Measurements from ENCODE around the gene S100A4. TPM values are rescaled to one million over a fixed set of nuclear protein-coding genes. Genes with fewer than 3 reads are reported as not detected.

Gene S100A4
- polyA plus RNA-seq, 1 donor from 2014 or later, result not detected

DNA sequence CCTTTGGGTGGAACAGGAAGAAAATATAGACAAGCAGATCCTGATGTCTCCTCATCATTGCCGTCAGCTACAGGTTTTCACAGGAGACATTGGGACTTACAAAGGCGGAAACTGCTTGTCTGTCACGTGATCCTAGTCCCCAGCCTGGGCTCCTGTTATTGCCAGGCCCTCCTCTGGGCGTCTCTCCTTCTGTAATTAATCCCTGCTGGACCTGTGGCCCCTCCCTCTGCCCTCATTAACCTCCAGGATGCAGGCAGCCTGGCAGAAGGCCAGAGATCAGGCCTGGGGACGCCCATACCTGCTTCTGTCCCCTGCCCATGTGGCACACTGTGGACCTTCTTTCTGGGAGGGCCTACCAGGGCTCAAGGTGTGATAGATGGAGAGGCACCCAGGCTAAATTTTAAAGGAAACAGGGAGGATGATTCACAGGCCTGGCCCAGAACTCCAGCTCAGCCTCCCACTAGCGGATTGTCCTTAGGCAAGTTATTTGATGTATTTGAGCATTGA lies 7.2 kb downstream of the S100A4 start:
- Histone ChIP-seq H3K9ac (ENCODE audit: low read length) (no peak overlapping the region), H3K27ac (ENCODE audit: low read length) (no peak overlapping the region), H3F3A (ENCODE audit: insufficient read depth, low read length, poor library complexity, severe bottlenecking) (no peaks in the 10 kb centered on the region), H3K79me2 (replicated peaks; ENCODE audit: insufficient read depth, low read length) (no peaks in the 10 kb centered on the region), H3K4me2 (ENCODE audit: low read length) (no peak overlapping the region), H2AFZ (ENCODE audit: low read depth, low read length) (no peak overlapping the region), H3K9me3 (ENCODE audit: low read length) (no peaks in the 10 kb centered on the region), H3K36me3 (ENCODE audit: insufficient read depth, low read length) (no peaks in the 10 kb centered on the region), H3K27me3 (ENCODE audit: insufficient read depth, low read depth, low read length) (peaks cover 5% of the 10 kb centered on the region), H3K9me2 (ENCODE audit: insufficient read depth, low read length) (no peaks in the 10 kb centered on the region), H4K20me1 (ENCODE audit: insufficient read depth) (no peaks in the 10 kb centered on the region), H3K4me3 (ENCODE audit: low read length) (no peak overlapping the region)
- TF ChIP-seq MXI1 (conservative IDR thresholded peaks at IDR 0.05; ENCODE audit: poor library complexity, severe bottlenecking), result no peak
- no peak for TF ChIP-seq EP300 (conservative IDR thresholded peaks at IDR 0.05; ENCODE audit: poor library complexity, severe bottlenecking)

GRCh38 chr1:153537376-153537730 lies 8.3 kb downstream of the S100A4 start:
- H4K20me1 ChIP-seq (ENCODE audit: insufficient read depth), result no peaks in the 10 kb centered on the region
- no peaks in the 10 kb centered on the region for H3K79me2 ChIP-seq (replicated peaks; ENCODE audit: insufficient read depth, low read length)
- no peaks in the 10 kb centered on the region for H3F3A ChIP-seq (ENCODE audit: insufficient read depth, low read length, poor library complexity, severe bottlenecking)
- no peaks in the 10 kb centered on the region for H3K36me3 ChIP-seq (ENCODE audit: insufficient read depth, low read length)
- H3K9me2 ChIP-seq (ENCODE audit: insufficient read depth, low read length), result no peaks in the 10 kb centered on the region
- no peaks in the 10 kb centered on the region for H3K9me3 ChIP-seq (ENCODE audit: low read length)
- H3K4me3 ChIP-seq (ENCODE audit: low read length), result no peak overlapping the region
- H3K9ac ChIP-seq (ENCODE audit: low read length), result no peak overlapping the region
- no peak overlapping the region for H3K4me2 ChIP-seq (ENCODE audit: low read length)
- peaks cover 5% of the 10 kb centered on the region for H3K27me3 ChIP-seq (ENCODE audit: insufficient read depth, low read depth, low read length)
- H3K27ac ChIP-seq (ENCODE audit: low read length), result no peak overlapping the region
- no peak overlapping the region for H2AFZ ChIP-seq (ENCODE audit: low read depth, low read length)
- TF ChIP-seq MXI1 (conservative IDR thresholded peaks at IDR 0.05; ENCODE audit: poor library complexity, severe bottlenecking) (no peak), EZH2 (IDR thresholded peaks at IDR 0.05; ENCODE audit: borderline replicate concordance, insufficient read depth, low read length, poor library complexity, severe bottlenecking) (no peak), REST (IDR thresholded peaks at IDR 0.05; ENCODE audit: borderline replicate concordance) (no peak), TAF1 (IDR thresholded peaks at IDR 0.05; ENCODE audit: low read depth) (no peak), RAD21 (conservative IDR thresholded peaks at IDR 0.05) (no peak), POLR2AphosphoS5 (IDR thresholded peaks at IDR 0.05) (no peak), EP300 (conservative IDR thresholded peaks at IDR 0.05; ENCODE audit: poor library complexity, severe bottlenecking) (no peak), SMC3 (conservative IDR thresholded peaks at IDR 0.05; ENCODE audit: poor library complexity) (no peak)
- TF ChIP-seq, protein P1, sequence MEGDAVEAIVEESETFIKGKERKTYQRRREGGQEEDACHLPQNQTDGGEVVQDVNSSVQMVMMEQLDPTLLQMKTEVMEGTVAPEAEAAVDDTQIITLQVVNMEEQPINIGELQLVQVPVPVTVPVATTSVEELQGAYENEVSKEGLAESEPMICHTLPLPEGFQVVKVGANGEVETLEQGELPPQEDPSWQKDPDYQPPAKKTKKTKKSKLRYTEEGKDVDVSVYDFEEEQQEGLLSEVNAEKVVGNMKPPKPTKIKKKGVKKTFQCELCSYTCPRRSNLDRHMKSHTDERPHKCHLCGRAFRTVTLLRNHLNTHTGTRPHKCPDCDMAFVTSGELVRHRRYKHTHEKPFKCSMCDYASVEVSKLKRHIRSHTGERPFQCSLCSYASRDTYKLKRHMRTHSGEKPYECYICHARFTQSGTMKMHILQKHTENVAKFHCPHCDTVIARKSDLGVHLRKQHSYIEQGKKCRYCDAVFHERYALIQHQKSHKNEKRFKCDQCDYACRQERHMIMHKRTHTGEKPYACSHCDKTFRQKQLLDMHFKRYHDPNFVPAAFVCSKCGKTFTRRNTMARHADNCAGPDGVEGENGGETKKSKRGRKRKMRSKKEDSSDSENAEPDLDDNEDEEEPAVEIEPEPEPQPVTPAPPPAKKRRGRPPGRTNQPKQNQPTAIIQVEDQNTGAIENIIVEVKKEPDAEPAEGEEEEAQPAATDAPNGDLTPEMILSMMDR (IDR thresholded peaks at IDR 0.05; ENCODE audit: poor library complexity, severe bottlenecking), result no peak
